Measurements from ENCODE around the gene SLC35B2. TPM values are rescaled to one million over a fixed set of nuclear protein-coding genes. Genes with fewer than 3 reads are reported as not detected.

The SLC35B2 gene
- total and polyA plus RNA-seq, 9 of the 15 experiments (the other 6 are each of a cell fraction or from before 2014, with no cell fraction given) = 14.5 to 59.1 (median 47.1) TPM

DNA sequence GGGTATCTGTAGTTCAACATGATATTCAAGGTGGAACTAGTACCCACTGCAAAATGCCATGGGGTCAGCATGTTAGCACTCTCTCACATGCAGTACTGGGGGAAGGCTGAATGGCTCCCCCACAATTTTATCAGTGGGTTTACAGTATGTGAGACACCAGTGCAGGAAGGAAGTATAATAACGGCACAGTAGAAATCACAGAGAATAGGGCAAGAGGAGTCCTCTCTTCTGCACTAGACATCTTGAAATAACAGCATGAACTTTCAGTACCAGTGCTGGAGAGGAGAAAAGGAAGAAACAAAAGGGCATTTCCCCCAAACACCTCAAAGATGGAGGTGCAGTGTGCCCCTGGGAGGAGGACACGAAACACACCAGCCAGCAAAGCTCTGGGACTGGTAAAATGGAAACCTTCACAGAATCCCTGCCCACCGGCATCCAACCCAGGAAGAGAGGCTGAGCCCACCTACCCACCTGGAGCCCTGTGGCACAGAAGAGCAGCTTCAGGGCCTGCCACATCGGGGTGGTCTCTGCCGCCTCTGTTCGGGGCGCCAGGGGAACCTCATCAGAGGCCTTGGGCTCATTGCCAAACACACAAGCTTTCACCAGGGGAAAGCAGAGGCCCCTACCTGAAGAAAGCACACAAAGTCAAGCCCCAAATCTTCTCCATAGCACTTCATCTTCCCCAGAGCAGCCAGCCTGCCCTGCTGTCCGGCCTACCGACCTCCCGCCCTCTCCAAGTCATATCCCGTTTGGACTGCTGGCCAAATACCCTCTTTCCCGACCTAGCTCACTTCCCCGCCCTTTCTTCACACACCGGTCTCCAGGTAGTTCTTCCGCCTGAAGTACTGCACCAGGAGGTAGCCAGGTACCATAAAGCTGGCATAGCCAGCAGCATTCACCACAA lies 1.2 kb downstream of the SLC35B2 start:
- DNase-seq (ENCODE audit: extremely low read depth in 1 of 4, low spot score in 3 of 4) (peak in 2 of 4 experiments; percentile 50 to 57), FAIRE-seq (no peak), ATAC-seq (peak; percentile 1; the same call in 1 of the 3 replicates)
- Histone ChIP-seq H3K4me1 (replicated peaks in 1 of 2; ENCODE audit: control insufficient read depth in 2 of 2, insufficient read depth in 2 of 2, low read length in 2 of 2) (peaks cover 35 to 41% of the 10 kb centered on the region in 2 experiments; a peak in 4 of 5 replicates), H3K9me3 (replicated peaks; ENCODE audit: control insufficient read depth, insufficient read depth, low read depth, low read length) (no peaks in the 10 kb centered on the region), H3K4me2 (ENCODE audit: insufficient read depth, low read length) (peak overlapping the region; percentile 89), H3K4me3 (peak overlapping the region; percentile 81), H3K9me1 (ENCODE audit: control insufficient read depth, insufficient read depth, low read length) (peaks cover 19% of the 10 kb centered on the region), H3K27ac (ENCODE audit: extremely low read depth, low read depth, low read length) (peak overlapping the region; percentile 93), H3K79me2 (ENCODE audit: control insufficient read depth, insufficient read depth, low read length) (peaks cover 36% of the 10 kb centered on the region), H3K9ac (ENCODE audit: insufficient read depth in 1 of 2, low read depth in 2 of 2, low read length in 2 of 2) (peak overlapping the region; percentile 85 to 93), H2AFZ (ENCODE audit: low read depth, low read length) (0 out of 2 replicates have a peak overlapping the region, but pooled peaks have one; percentile 87), H3K36me3 (ENCODE audit: control insufficient read depth, insufficient read depth, low read length) (peaks cover 79% of the 10 kb centered on the region), H4K20me1 (replicated peaks; ENCODE audit: control insufficient read depth, insufficient read depth, low read length) (peaks cover 51% of the 10 kb centered on the region), H3K27me3 (ENCODE audit: control insufficient read depth in 2 of 2, insufficient read depth in 2 of 2, low read length in 2 of 2) (no peaks in the 10 kb centered on the region)
- whole genome bisulfite sequencing (ENCODE audit: insufficient coverage, low coverage, missing lambda C conversion rate) = 13% methylated on average over 15 of the region's 15 CpGs
- in situ Hi-C loops (cut with MboI) (no loop called here), intact Hi-C loops (cut with micrococcal nuclease) (no loop called here)
- BruUV-seq (replicated peaks) = TSS peak; percentile 29
- ChIA-PET POLR2A (interaction anchor here (0.5 to 3.2 kb wide), 32 partner anchors 11 to 1415 kb away, joined by 3 to 144 read pairs (median 4); partner anchors contain the start of genes HSP90AB1 and TMEM151B), CTCF (ENCODE audit: low intra/inter-chr PET ratio) (interaction anchor here (1.3 kb wide), 1 partner anchor 481 kb away, joined by 3 read pairs; no protein-coding TSS in a partner anchor)
- TF ChIP-seq CCNT2 (IDR thresholded peaks at IDR 0.05; ENCODE audit: borderline replicate concordance, extremely low read depth, insufficient read length, low read depth, low read length) (no peak), HDGF (IDR thresholded peaks at IDR 0.05) (no peak), IRF9 (tag; IDR thresholded peaks at IDR 0.05) (no peak), XRCC5 (IDR thresholded peaks at IDR 0.05; ENCODE audit: low read depth, low read length) (peak; percentile 6; the same call in 1 of the 2 replicates), SMAD3 (CRISPR knock-in tag; conservative IDR thresholded peaks at IDR 0.05) (no peak), HIVEP1 (CRISPR knock-in tag; IDR thresholded peaks at IDR 0.05) (no peak), KLF13 (tag; IDR thresholded peaks at IDR 0.05; ENCODE audit: borderline replicate concordance, low read depth) (no peak), POLR2AphosphoS2 (IDR thresholded peaks at IDR 0.05; ENCODE audit: low read length) (no peak), POU5F1 (IDR thresholded peaks at IDR 0.05; ENCODE audit: borderline replicate concordance, low read depth, low read length, partially characterized antibody) (no peak), ESRRA (IDR thresholded peaks at IDR 0.05; ENCODE audit: borderline replicate concordance, low read depth) (no peak)
- TF ChIP-seq, protein P1, sequence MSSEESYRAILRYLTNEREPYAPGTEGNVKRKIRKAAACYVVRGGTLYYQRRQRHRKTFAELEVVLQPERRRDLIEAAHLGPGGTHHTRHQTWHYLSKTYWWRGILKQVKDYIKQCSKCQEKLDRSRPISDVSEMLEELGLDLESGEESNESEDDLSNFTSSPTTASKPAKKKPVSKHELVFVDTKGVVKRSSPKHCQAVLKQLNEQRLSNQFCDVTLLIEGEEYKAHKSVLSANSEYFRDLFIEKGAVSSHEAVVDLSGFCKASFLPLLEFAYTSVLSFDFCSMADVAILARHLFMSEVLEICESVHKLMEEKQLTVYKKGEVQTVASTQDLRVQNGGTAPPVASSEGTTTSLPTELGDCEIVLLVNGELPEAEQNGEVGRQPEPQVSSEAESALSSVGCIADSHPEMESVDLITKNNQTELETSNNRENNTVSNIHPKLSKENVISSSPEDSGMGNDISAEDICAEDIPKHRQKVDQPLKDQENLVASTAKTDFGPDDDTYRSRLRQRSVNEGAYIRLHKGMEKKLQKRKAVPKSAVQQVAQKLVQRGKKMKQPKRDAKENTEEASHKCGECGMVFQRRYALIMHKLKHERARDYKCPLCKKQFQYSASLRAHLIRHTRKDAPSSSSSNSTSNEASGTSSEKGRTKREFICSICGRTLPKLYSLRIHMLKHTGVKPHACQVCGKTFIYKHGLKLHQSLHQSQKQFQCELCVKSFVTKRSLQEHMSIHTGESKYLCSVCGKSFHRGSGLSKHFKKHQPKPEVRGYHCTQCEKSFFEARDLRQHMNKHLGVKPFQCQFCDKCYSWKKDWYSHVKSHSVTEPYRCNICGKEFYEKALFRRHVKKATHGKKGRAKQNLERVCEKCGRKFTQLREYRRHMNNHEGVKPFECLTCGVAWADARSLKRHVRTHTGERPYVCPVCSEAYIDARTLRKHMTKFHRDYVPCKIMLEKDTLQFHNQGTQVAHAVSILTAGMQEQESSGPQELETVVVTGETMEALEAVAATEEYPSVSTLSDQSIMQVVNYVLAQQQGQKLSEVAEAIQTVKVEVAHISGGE (CRISPR knock-in tag; IDR thresholded peaks at IDR 0.05) = 0 out of 6 replicates have a peak, but pooled peaks of 1 of the 3 experiments have one; percentile 7
- TF ChIP-seq, protein P2, sequence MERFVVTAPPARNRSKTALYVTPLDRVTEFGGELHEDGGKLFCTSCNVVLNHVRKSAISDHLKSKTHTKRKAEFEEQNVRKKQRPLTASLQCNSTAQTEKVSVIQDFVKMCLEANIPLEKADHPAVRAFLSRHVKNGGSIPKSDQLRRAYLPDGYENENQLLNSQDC (CRISPR knock-in tag; IDR thresholded peaks at IDR 0.05) = no peak

All from K562 (cell line).